MM.1S (cell line): ENCODE results near the gene RAX.

ENCODE experiments used
- EZH2 ChIP-seq: fragments of 300-600 bp; sonication (generic); optimal IDR thresholded peaks from 2 replicates; pipeline ENCODE3; 2017; ENCODE audit warnings: low read depth, mild to moderate bottlenecking, antibody characterized with exemption, low read length, mixed read lengths
- TF ChIP-seq, protein P1 (sequence below): fragments of 300-600 bp; sonication (generic); IDR thresholded peaks from 2 replicates; pipeline ENCODE4 v1.5.1; 2016; ENCODE audit warnings: antibody characterized with exemption, low read length, mixed read lengths

DNA sequence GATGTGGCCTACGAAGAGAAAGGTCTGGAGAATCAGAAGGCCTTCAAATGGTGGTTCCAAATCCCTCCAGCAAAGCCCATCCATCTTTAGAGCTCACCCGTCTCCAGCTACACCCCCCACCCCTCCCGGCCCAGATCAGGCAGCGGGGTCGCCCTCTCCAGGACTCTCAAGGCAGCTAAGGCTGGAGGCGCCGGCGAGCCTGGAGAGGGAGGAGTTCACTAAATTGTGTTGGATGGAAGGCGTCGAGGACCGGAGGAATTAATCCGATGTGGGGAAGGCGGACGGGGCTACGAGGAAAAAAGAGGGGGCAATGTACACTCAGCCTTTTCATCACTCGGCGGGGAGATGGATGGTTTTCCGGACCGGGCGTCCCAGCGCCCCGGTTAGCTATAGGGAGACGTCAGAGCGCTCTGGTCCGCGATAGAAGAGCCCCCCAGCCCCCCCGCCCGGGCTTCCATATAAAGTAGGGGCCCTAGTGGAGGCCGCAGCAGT lies 53.5 kb downstream of the RAX start, which contains the start of gene GRP:
- TF ChIP-seq EZH2: no peak
- TF ChIP-seq, protein P1, sequence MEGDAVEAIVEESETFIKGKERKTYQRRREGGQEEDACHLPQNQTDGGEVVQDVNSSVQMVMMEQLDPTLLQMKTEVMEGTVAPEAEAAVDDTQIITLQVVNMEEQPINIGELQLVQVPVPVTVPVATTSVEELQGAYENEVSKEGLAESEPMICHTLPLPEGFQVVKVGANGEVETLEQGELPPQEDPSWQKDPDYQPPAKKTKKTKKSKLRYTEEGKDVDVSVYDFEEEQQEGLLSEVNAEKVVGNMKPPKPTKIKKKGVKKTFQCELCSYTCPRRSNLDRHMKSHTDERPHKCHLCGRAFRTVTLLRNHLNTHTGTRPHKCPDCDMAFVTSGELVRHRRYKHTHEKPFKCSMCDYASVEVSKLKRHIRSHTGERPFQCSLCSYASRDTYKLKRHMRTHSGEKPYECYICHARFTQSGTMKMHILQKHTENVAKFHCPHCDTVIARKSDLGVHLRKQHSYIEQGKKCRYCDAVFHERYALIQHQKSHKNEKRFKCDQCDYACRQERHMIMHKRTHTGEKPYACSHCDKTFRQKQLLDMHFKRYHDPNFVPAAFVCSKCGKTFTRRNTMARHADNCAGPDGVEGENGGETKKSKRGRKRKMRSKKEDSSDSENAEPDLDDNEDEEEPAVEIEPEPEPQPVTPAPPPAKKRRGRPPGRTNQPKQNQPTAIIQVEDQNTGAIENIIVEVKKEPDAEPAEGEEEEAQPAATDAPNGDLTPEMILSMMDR: no peak
